K562 (cell line): ENCODE data around the gene VAC14. TPM values are rescaled to one million over a fixed set of nuclear protein-coding genes. Genes with fewer than 3 reads are reported as not detected.

Experiments
- ATAC-seq: fragments of 200-7000 bp; cut with Tn5 transposase; 3 replicates; pipeline ENCODE4 v1.9.1; 2020; ENCODE audit warnings: moderate library complexity
- BruUV-seq: library from RNA; stranded (reverse); fragments of 400-500 nt; replicated peaks from 2 replicates; lab custom pipeline; 2021; lab: Mats Ljungman, UMichigan
- CTCF ChIA-PET: fragments of 300-600 bp; formaldehyde crosslinking; extraction: SDS; loops from one replicate; lab custom pipeline; 2021; ENCODE audit warnings: low intra/inter-chr PET ratio; lab: Yijun Ruan, JAX
- POLR2A ChIA-PET: fragments of 300-600, 350-650 bp; sonication (Branson Sonifier 250); formaldehyde crosslinking; extraction: SDS; loops from one replicate; lab custom pipeline; 2021; ENCODE audit warnings: antibody characterized with exemption, inconsistent platforms; lab: Yijun Ruan, JAX
- DNase-seq, 4 experiments: peaks; one replicate each; pipeline versions ENCODE4 v3.0.0 to v3.0.0-alpha.2; 2011 to 2018; ENCODE audit warnings: low spot score in 3 of 4, mixed read lengths in 3 of 4; ENCODE audit errors: extremely low read depth in 1 of 4
- FAIRE-seq: peaks from 2 replicates; lab custom pipeline; 2011; peaks lifted over from hg19 to GRCh38; lab: Jason Lieb, UNC
- H2AFZ ChIP-seq: 2 replicates; pipeline ENCODE4 v1.6.0; 2011; ENCODE audit warnings: low read depth, low read length, control low read depth, inconsistent platforms
- H3K27ac ChIP-seq: fragments of 200-600 bp; 3 replicates; pipeline ENCODE4 v1.8.0; 2011; ENCODE audit warnings: low read depth, mild to moderate bottlenecking, control low read depth, inconsistent platforms, low read length, moderate library complexity, mixed read lengths; ENCODE audit errors: extremely low read depth
- H3K27me3 ChIP-seq, 2 experiments: fragments of 300-600 bp in 1 of 2; 2 replicates in 1 of 2; 3 replicates in 1 of 2; pipeline versions ENCODE4 v1.6.0 to v1.8.0; 2011; ENCODE audit warnings: inconsistent platforms in 2 of 2, low read length in 2 of 2, mild to moderate bottlenecking in 1 of 2, mixed read lengths in 1 of 2, moderate library complexity in 1 of 2; ENCODE audit not compliant: control insufficient read depth in 2 of 2, insufficient read depth in 2 of 2
- H3K36me3 ChIP-seq: fragments of 300-600 bp; 3 replicates; pipeline ENCODE4 v1.8.0; 2011; ENCODE audit warnings: mild to moderate bottlenecking, low read length, inconsistent platforms; ENCODE audit not compliant: control insufficient read depth, insufficient read depth
- H3K4me1 ChIP-seq, 2 experiments: fragments of 200-600 bp in 1 of 2; replicated peaks in 1 of 2; 2 replicates in 1 of 2; 3 replicates in 1 of 2; pipeline versions ENCODE4 v1.5.1 to v1.8.0; 2011; ENCODE audit warnings: inconsistent platforms in 2 of 2, low read length in 2 of 2, mild to moderate bottlenecking in 1 of 2, mixed read lengths in 1 of 2, moderate library complexity in 1 of 2; ENCODE audit not compliant: control insufficient read depth in 2 of 2, insufficient read depth in 2 of 2
- H3K4me2 ChIP-seq: 2 replicates; pipeline ENCODE4 v1.6.1; 2011; ENCODE audit warnings: low read length, control low read depth, inconsistent platforms, mixed read lengths; ENCODE audit not compliant: insufficient read depth
- H3K4me3 ChIP-seq: fragments of 200-600 bp; sonication (generic), shearing (Covaris generic); 2 replicates; pipeline ENCODE4 v1.5.1; 2016; ENCODE audit warnings: control low read depth, inconsistent platforms
- H3K79me2 ChIP-seq: fragments of 200-600 bp; 3 replicates; pipeline ENCODE4 v1.8.0; 2011; ENCODE audit warnings: low read length, inconsistent platforms; ENCODE audit not compliant: control insufficient read depth, insufficient read depth
- H3K9ac ChIP-seq, 2 experiments: 2 replicates each; pipeline versions ENCODE4 v1.6.0 to v1.6.1; 2011; ENCODE audit warnings: low read depth in 2 of 2, low read length in 2 of 2, control low read depth in 1 of 2, inconsistent platforms in 1 of 2, mild to moderate bottlenecking in 1 of 2, mixed read lengths in 1 of 2; ENCODE audit not compliant: insufficient read depth in 1 of 2
- H3K9me1 ChIP-seq: one replicate; pipeline ENCODE4 v1.6.0; 2011; ENCODE audit warnings: inconsistent platforms, mild to moderate bottlenecking, low read length, moderate library complexity; ENCODE audit not compliant: control insufficient read depth, insufficient read depth
- H3K9me3 ChIP-seq: replicated peaks from 2 replicates; pipeline ENCODE4 v1.5.1; 2011; ENCODE audit warnings: low read depth, low read length, inconsistent platforms; ENCODE audit not compliant: control insufficient read depth, insufficient read depth
- H4K20me1 ChIP-seq: replicated peaks from 2 replicates; pipeline ENCODE4 v1.6.1; 2011; ENCODE audit warnings: low read length, inconsistent platforms, mixed read lengths; ENCODE audit not compliant: control insufficient read depth, insufficient read depth
- BDP1 ChIP-seq: IDR thresholded peaks from 3 replicates; pipeline ENCODE4 v1.6.1; 2011; ENCODE audit not compliant: insufficient read length, insufficient read depth
- CREB5 ChIP-seq: fragments of 250-450 bp; sonication (Bioruptor Pico); IDR thresholded peaks from 2 replicates; pipeline ENCODE4 v1.5.0; 2020; ENCODE audit warnings: mild to moderate bottlenecking
- GTF3C2 ChIP-seq: IDR thresholded peaks from 3 replicates; pipeline ENCODE4 v1.6.1; 2011; ENCODE audit warnings: borderline replicate concordance, mild to moderate bottlenecking, moderate library complexity; ENCODE audit not compliant: insufficient read length; ENCODE audit errors: extremely low read depth
- POLR2H ChIP-seq: IDR thresholded peaks from 2 replicates; pipeline ENCODE4 v1.6.1; 2016; ENCODE audit warnings: missing genetic modification characterization, low read depth, mild to moderate bottlenecking, control low read depth, missing compliant biosample characterization, moderate library complexity
- POLR3A ChIP-seq: IDR thresholded peaks from 2 replicates; pipeline ENCODE4 v1.6.1; 2011; ENCODE audit warnings: borderline replicate concordance, mild to moderate bottlenecking, moderate library complexity; ENCODE audit not compliant: insufficient read length, insufficient read depth; ENCODE audit errors: extremely low read depth
- TBP ChIP-seq: optimal IDR thresholded peaks from 2 replicates; pipeline ENCODE3; 2011; ENCODE audit warnings: low read depth, low read length, improper control_type of control experiment
- WGBS: fragments of 100-300 bp; shearing (Covaris generic); methylation state at CpG from one replicate; pipeline ENCODE4 v1.1.6; 2016; ENCODE audit warnings: low coverage, mixed read lengths; ENCODE audit not compliant: insufficient coverage; ENCODE audit errors: missing lambda C conversion rate; 5-methylcytosine and 5-hydroxymethylcytosine counted together
- in situ Hi-C: fragments of 300-500 bp; cut with MboI; formaldehyde crosslinking; loops from 4 replicates; pipeline ENCODE4 v1.15.0; 2018; ENCODE audit warnings: inconsistent platforms, mixed read lengths
- intact Hi-C: fragments of 100-400 bp; cut with micrococcal nuclease; formaldehyde crosslinking; loops from 2 replicates; pipeline ENCODE4 v1.14.2; 2022
- polyA plus RNA-seq, 8 experiments: library from polyadenylated mRNA; depleted of rRNA in 4 of 8; stranded (reverse) in 5 of 8; unstranded in 3 of 8; fragments of >200 nt; fragmentation: Nextera tagmentation in 2 of 8; fragmentation: Illumina TruSeq in 1 of 8; extraction: Ambion mirVana in 2 of 8; extraction: Trizol in 1 of 8; gene quantifications; 2 replicates each; pipeline versions ENCODE4 v1.2.1 to v1.2.3, GENCODE V29; 2011 to 2014; ENCODE audit warnings: inconsistent platforms in 1 of 8, missing spikeins in 1 of 8
- total RNA-seq, 7 experiments: library from RNA; depleted of rRNA in 6 of 7; stranded (reverse); fragments of >200 nt in 6 of 7; fragmentation: Illumina TruSeq in 2 of 7; extraction: Trizol in 2 of 7; gene quantifications; 2 replicates each; pipeline versions ENCODE4 v1.2.1 to v1.2.3, GENCODE V29; 2011 to 2021; ENCODE audit warnings: low replicate concordance in 1 of 7

Gene VAC14
- total and polyA plus RNA-seq, 9 of the 15 experiments (the other 6 are each of a cell fraction or from before 2014, with no cell fraction given): 1.3 to 41.6 (median 26.6) TPM

GRCh38 chr16:70788668-70789594, 12.0 kb downstream of the VAC14 start:
- peaks cover 49% of the 10 kb centered on the region; the same call in 2 of the 3 replicates for H3K36me3 ChIP-seq
- TF ChIP-seq POLR3A: peak; percentile 77
- TF ChIP-seq POLR2H (tag): peak; percentile 96
- peak; percentile 96 for TF ChIP-seq TBP
- no peak for TF ChIP-seq CREB5 (CRISPR knock-in tag)
- peak; percentile 27 for TF ChIP-seq BDP1
- TF ChIP-seq GTF3C2: peak; percentile 40
- TF ChIP-seq, all 486 proteins: peak for 5
- intact Hi-C loops: no loop called here
- Histone ChIP-seq H3K4me1 (peaks cover 0 to 4% of the 10 kb centered on the region in 2 experiments; a peak in 1 of 5 replicates), H3K4me3 (no peak overlapping the region), H4K20me1 (peaks cover 28% of the 10 kb centered on the region), H3K79me2 (peaks cover 14% of the 10 kb centered on the region), H3K27ac (no peak overlapping the region), H3K4me2 (no peak overlapping the region), H3K9me1 (peaks cover 2% of the 10 kb centered on the region), H2AFZ (no peak overlapping the region), H3K9me3 (no peaks in the 10 kb centered on the region), H3K9ac (no peak overlapping the region), H3K27me3 (no peaks in the 10 kb centered on the region)
- DNase-seq (no peak), ATAC-seq (no peak), FAIRE-seq (no peak)
- 93% methylated on average over 18 of the region's 18 CpGs for WGBS
- in situ Hi-C loops: no loop called here
- BruUV-seq: no TSS peak
- ChIA-PET CTCF (no interaction called here), POLR2A (interaction anchor here (1.0 to 1.3 kb wide), 2 partner anchors 11 to 20 kb away, joined by 3 read pairs; no protein-coding TSS in a partner anchor)
